ENCODE measurements around the gene SPNS1.

The SPNS1 gene

GRCh38 chr16:29007730-29008593 lies 33.4 kb downstream of the SPNS1 start:
- TF ChIP-seq CTCF (conservative IDR thresholded peaks at IDR 0.05; ENCODE audit: control insufficient read depth, insufficient read depth, low read depth, low read length): no peak
- H3K4me3 ChIP-seq (ENCODE audit: control insufficient read depth, low read depth, low read length): no peak overlapping the region
- peak; percentile 98 for DNase-seq (ENCODE audit: low read depth)

GRCh38 chr16:29009050-29009837 lies 34.7 kb downstream of the SPNS1 start:
- DNase-seq (ENCODE audit: low read depth): no peak
- H3K4me3 ChIP-seq (ENCODE audit: control insufficient read depth, low read depth, low read length): no peak overlapping the region
- TF ChIP-seq CTCF (conservative IDR thresholded peaks at IDR 0.05; ENCODE audit: control insufficient read depth, insufficient read depth, low read depth, low read length): no peak

- DNase-seq (ENCODE audit: low read depth): no peak
- H3K4me3 ChIP-seq (ENCODE audit: control insufficient read depth, low read depth, low read length): no peak overlapping the region
- TF ChIP-seq CTCF (conservative IDR thresholded peaks at IDR 0.05; ENCODE audit: control insufficient read depth, insufficient read depth, low read depth, low read length): no peak
Observed at GRCh38 chr16:29009838-29010166, 35.2 kb downstream of the SPNS1 start.

GRCh38 chr16:29011112-29011511 lies 36.5 kb downstream of the SPNS1 start:
- no peak overlapping the region for H3K4me3 ChIP-seq (ENCODE audit: control insufficient read depth, low read depth, low read length)
- no peak for TF ChIP-seq CTCF (conservative IDR thresholded peaks at IDR 0.05; ENCODE audit: control insufficient read depth, insufficient read depth, low read depth, low read length)
- no peak for DNase-seq (ENCODE audit: low read depth)

- H3K4me3 ChIP-seq (ENCODE audit: control insufficient read depth, low read depth, low read length): no peak overlapping the region
- TF ChIP-seq CTCF (conservative IDR thresholded peaks at IDR 0.05; ENCODE audit: control insufficient read depth, insufficient read depth, low read depth, low read length): no peak
- DNase-seq (ENCODE audit: low read depth): no peak
Observed at GRCh38 chr16:29011851-29012250, 37.3 kb downstream of the SPNS1 start.

GRCh38 chr16:29012913-29013553 lies 38.5 kb downstream of the SPNS1 start:
- DNase-seq (ENCODE audit: low read depth): no peak
- no peak for TF ChIP-seq CTCF (conservative IDR thresholded peaks at IDR 0.05; ENCODE audit: control insufficient read depth, insufficient read depth, low read depth, low read length)
- H3K4me3 ChIP-seq (ENCODE audit: control insufficient read depth, low read depth, low read length): no peak overlapping the region

Data from fibroblast of mammary gland (primary cell).